ENCODE results near the gene EHF. TPM values are rescaled to one million over a fixed set of nuclear protein-coding genes. Genes with fewer than 3 reads are reported as not detected.

The EHF gene
- total and polyA plus RNA-seq, 9 of the 15 experiments (the other 6 are each of a cell fraction or from before 2014, with no cell fraction given) = 0.04 to 0.54 (median 0.37) TPM

DNA sequence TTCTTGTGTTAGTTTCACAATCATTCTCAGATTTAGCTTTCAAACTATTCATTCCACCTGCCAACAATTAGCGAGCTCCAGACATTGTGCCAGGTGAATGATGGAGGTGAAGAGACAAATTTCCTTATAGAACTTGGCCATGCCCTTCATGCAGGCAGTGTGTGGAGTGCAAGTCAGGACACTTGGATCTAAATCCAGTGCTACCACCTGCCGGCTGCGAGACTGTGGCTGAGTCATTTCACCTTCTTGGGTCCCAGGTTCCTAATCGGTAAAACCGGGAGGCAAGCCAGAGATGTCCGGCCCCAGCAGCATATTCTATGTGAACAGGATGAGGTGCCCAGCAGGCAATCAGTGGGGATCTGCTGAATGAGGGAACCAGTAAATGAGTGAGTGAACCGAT lies 18.6 kb upstream of the EHF start (continued):
- TF ChIP-seq EP400 (IDR thresholded peaks at IDR 0.05) (no peak), JUND (IDR thresholded peaks at IDR 0.05; ENCODE audit: borderline replicate concordance, low read depth, low read length) (peak; percentile 70; the same call in 1 of the 2 replicates), JUND (tag; IDR thresholded peaks at IDR 0.05; ENCODE audit: borderline replicate concordance, low read depth, low read length) (no peak; the same call in 2 of the 3 replicates), ZNF263 (CRISPR knock-in tag; IDR thresholded peaks at IDR 0.05; ENCODE audit: borderline replicate concordance) (no peak), POLR2AphosphoS5 (IDR thresholded peaks at IDR 0.05; ENCODE audit: control insufficient read depth, insufficient read depth, low read depth, low read length) (no peak), CBFA2T3 (IDR thresholded peaks at IDR 0.05) (peak; percentile 49; the same call in 1 of the 2 replicates), ZNF175 (CRISPR knock-in tag; IDR thresholded peaks at IDR 0.05; ENCODE audit: low read depth) (no peak), TRIM24 (IDR thresholded peaks at IDR 0.05) (no peak), MAFG (tag; conservative IDR thresholded peaks at IDR 0.05) (0 out of 2 replicates have a peak, but pooled peaks have one; percentile 19), ZNF57 (CRISPR knock-in tag; IDR thresholded peaks at IDR 0.05) (no peak), BCL6 (CRISPR knock-in tag; IDR thresholded peaks at IDR 0.05) (no peak), TCF7L2 (IDR thresholded peaks at IDR 0.05; ENCODE audit: low read depth, low read length) (no peak), JUNB (CRISPR knock-in tag; conservative IDR thresholded peaks at IDR 0.05) (no peak), ZNF324 (CRISPR knock-in tag; IDR thresholded peaks at IDR 0.05) (no peak), PTBP1 (IDR thresholded peaks at IDR 0.05; ENCODE audit: low read depth, low read length) (no peak), PCBP1 (IDR thresholded peaks at IDR 0.05; ENCODE audit: low read depth, low read length, poor library complexity, severe bottlenecking) (no peak), U2AF1 (optimal IDR thresholded peaks at IDR 0.05; ENCODE audit: low read depth, low read length) (no peak), PHF21A (IDR thresholded peaks at IDR 0.05; ENCODE audit: borderline replicate concordance, low read depth) (no peak), ARHGAP35 (IDR thresholded peaks at IDR 0.05; ENCODE audit: partially characterized antibody) (no peak), FOXO4 (CRISPR knock-in tag; IDR thresholded peaks at IDR 0.05) (no peak), NCOA1 (IDR thresholded peaks at IDR 0.05; ENCODE audit: low read depth) (no peak), NCOR1 (IDR thresholded peaks at IDR 0.05) (peak; percentile 31; the same call in 1 of the 2 replicates), ZNF23 (CRISPR knock-in tag; IDR thresholded peaks at IDR 0.05) (no peak), SNIP1 (IDR thresholded peaks at IDR 0.05; ENCODE audit: low read depth) (no peak), XRCC3 (IDR thresholded peaks at IDR 0.05) (no peak), ZNF217 (CRISPR knock-in tag; IDR thresholded peaks at IDR 0.05) (no peak), SUPT5H (IDR thresholded peaks at IDR 0.05) (no peak), MYBL2 (IDR thresholded peaks at IDR 0.05; ENCODE audit: low read depth) (no peak), MYBL2 (CRISPR knock-in tag; IDR thresholded peaks at IDR 0.05; ENCODE audit: borderline replicate concordance) (no peak)
- TF ChIP-seq, protein P1, sequence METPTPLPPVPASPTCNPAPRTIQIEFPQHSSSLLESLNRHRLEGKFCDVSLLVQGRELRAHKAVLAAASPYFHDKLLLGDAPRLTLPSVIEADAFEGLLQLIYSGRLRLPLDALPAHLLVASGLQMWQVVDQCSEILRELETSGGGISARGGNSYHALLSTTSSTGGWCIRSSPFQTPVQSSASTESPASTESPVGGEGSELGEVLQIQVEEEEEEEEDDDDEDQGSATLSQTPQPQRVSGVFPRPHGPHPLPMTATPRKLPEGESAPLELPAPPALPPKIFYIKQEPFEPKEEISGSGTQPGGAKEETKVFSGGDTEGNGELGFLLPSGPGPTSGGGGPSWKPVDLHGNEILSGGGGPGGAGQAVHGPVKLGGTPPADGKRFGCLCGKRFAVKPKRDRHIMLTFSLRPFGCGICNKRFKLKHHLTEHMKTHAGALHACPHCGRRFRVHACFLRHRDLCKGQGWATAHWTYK (CRISPR knock-in tag; IDR thresholded peaks at IDR 0.05) = no peak
- TF ChIP-seq, protein P2, sequence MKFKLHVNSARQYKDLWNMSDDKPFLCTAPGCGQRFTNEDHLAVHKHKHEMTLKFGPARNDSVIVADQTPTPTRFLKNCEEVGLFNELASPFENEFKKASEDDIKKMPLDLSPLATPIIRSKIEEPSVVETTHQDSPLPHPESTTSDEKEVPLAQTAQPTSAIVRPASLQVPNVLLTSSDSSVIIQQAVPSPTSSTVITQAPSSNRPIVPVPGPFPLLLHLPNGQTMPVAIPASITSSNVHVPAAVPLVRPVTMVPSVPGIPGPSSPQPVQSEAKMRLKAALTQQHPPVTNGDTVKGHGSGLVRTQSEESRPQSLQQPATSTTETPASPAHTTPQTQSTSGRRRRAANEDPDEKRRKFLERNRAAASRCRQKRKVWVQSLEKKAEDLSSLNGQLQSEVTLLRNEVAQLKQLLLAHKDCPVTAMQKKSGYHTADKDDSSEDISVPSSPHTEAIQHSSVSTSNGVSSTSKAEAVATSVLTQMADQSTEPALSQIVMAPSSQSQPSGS (CRISPR knock-in tag; IDR thresholded peaks at IDR 0.05) = no peak

All from K562 (cell line).